Vagina (tissue), 2 donors: ENCODE data around the gene CHD5. TPM values are rescaled to one million over a fixed set of nuclear protein-coding genes. Genes with fewer than 3 reads are reported as not detected.

Experiments used
- DNase-seq, 2 donors: peaks; one replicate each; pipeline ENCODE4 v3.0.0-alpha.2; 2017; ENCODE audit errors: extremely low spot score in 2 of 2
- H3K27ac ChIP-seq: fragments of 200-600 bp; sonication (generic); one replicate; pipeline ENCODE4 v1.5.1; 2019
- H3K27me3 ChIP-seq: fragments of 200-600 bp; sonication (generic); one replicate; pipeline ENCODE4 v1.5.1; 2019
- H3K36me3 ChIP-seq, 2 donors: fragments of 200-600 bp; sonication (generic); one replicate each; pipeline ENCODE4 v1.5.1; 2017 to 2019
- H3K4me1 ChIP-seq: fragments of 200-600 bp; sonication (generic); one replicate; pipeline ENCODE4 v1.5.1; 2019
- H3K4me3 ChIP-seq, 2 donors: fragments of 200-600 bp; sonication (generic); 1 replicate in 1 of 2; 2 replicates in 1 of 2; pipeline ENCODE4 v1.5.1; 2016 to 2019
- H3K9me3 ChIP-seq: fragments of 200-600 bp; sonication (generic); one replicate; pipeline ENCODE4 v1.5.1; 2019
- CTCF ChIP-seq, 3 experiments: fragments of 450-650 bp in 2 of 3; fragments of 200-600 bp in 1 of 3; sonication (generic) in 1 of 3; IDR thresholded peaks; one replicate each; pipeline ENCODE4 v1.5.1; 2017 to 2019; ENCODE audit warnings: antibody characterized with exemption in 3 of 3, mild to moderate bottlenecking in 2 of 3, moderate library complexity in 2 of 3
- POLR2A ChIP-seq, 2 donors: fragments of 450-650 bp; IDR thresholded peaks; one replicate each; pipeline ENCODE4 v1.6.1; 2017; ENCODE audit warnings: antibody characterized with exemption in 2 of 2, mild to moderate bottlenecking in 2 of 2, moderate library complexity in 2 of 2
- POLR2AphosphoS5 ChIP-seq, 2 donors: sonication (generic); formaldehyde crosslinking; IDR thresholded peaks; one replicate each; pipeline ENCODE4 v1.9.0; 2017; ENCODE audit warnings: antibody characterized with exemption in 2 of 2, mild to moderate bottlenecking in 2 of 2, low read depth in 1 of 2; ENCODE audit not compliant: insufficient read depth in 1 of 2
- intact Hi-C: fragments of 100-400 bp; cut with DNase I; formaldehyde crosslinking; loops from one replicate; pipeline ENCODE4 v1.15.1; 2023
- total RNA-seq: library from RNA; depleted of rRNA; stranded (reverse); fragments of >200 nt; gene quantifications from one replicate; pipeline ENCODE4 v1.2.3, GENCODE V29; 2016

CHD5 gene
- total RNA-seq, 1 donor from 2014 or later, result 2.0 TPM

DNA sequence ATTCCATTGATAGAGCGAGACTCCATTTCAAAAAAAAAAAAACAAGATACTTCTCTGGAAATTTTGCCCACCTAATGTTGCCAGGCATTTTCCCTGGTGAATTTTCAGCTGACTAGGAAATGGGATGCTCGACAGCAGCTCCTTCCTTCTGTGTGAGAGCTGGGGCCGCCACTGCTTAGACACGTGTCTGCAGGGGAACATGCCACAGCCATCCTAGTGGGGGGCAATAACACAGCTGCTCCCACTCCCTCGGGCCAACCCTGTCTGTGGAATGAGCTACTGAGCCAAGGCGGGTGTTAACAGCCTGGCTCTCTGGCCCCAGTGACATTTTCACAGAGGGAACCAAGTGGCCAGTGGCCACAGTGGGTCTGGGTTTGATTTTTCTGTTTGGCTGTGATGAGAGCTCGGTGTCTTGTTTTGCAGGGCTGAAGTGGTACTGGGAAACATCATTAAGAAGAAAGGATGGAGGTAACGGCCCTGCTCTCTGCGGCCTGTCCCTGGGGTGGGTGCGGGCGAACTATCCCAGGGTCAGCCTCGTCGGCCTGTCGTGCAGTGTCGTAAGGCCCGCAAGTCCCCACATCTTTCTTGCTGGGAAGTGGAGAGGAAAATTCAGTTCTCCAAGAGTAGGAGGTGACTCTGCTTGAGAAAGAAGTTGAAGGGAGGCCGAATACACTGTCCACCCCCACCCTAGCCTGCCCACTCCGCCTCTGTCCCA, 95.2 kb downstream of the CHD5 start:
- no peaks in the 10 kb centered on the region for H3K36me3 ChIP-seq
- DNase-seq, result no peak
- no peaks in the 10 kb centered on the region for H3K27me3 ChIP-seq
- no peak for TF ChIP-seq POLR2AphosphoS5 (IDR thresholded peaks at IDR 0.05; ENCODE audit: insufficient read depth in 1 of 2, low read depth in 1 of 2)
- no peak for TF ChIP-seq POLR2A (IDR thresholded peaks at IDR 0.05)
- no peak for TF ChIP-seq CTCF (IDR thresholded peaks at IDR 0.05)
- H3K4me1 ChIP-seq, result peaks cover 31% of the 10 kb centered on the region
- H3K27ac ChIP-seq, result no peak overlapping the region
- H3K4me3 ChIP-seq, result no peak overlapping the region
- H3K9me3 ChIP-seq, result no peaks in the 10 kb centered on the region
- intact Hi-C loops, result no loop called here

DNA sequence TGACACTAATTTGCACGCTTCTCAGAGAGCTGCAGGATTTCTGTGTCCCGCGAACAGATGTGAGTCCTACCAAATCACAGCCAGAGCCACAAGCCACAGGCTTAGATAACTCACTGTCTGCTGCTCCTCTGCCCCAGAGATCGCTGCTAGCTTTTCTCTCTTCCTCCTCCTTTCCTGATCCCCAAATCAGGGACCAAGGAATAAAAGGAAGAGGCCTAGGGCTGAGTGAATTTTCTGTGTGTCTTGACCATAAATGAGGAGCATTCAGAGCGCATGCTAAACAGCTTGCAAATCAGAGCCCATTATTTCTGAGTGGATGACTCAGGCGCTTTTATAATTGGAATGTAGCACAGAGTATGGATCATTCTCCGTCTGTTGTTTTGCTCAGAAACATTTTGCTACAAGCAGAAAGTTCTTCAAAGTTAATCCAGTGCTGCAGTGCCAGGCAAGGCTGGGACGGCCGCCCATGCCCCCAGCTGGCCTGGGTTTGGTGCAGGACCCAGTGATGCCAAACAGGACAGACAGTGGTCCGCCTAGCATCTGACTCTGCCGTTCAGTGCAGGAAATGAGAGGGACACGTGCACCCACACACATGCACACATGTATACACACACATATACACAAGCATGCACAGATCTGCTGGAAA, 96.2 kb downstream of the CHD5 start:
- no peak for DNase-seq
- Histone ChIP-seq H3K4me3 (no peak overlapping the region), H3K9me3 (no peaks in the 10 kb centered on the region), H3K27ac (peak overlapping the region; percentile 79), H3K27me3 (no peaks in the 10 kb centered on the region), H3K4me1 (peaks cover 31% of the 10 kb centered on the region), H3K36me3 (no peaks in the 10 kb centered on the region)
- TF ChIP-seq POLR2A (IDR thresholded peaks at IDR 0.05), result no peak
- no peak for TF ChIP-seq POLR2AphosphoS5 (IDR thresholded peaks at IDR 0.05; ENCODE audit: insufficient read depth in 1 of 2, low read depth in 1 of 2)
- no peak for TF ChIP-seq CTCF (IDR thresholded peaks at IDR 0.05)
- intact Hi-C loops, result no loop called here

DNA sequence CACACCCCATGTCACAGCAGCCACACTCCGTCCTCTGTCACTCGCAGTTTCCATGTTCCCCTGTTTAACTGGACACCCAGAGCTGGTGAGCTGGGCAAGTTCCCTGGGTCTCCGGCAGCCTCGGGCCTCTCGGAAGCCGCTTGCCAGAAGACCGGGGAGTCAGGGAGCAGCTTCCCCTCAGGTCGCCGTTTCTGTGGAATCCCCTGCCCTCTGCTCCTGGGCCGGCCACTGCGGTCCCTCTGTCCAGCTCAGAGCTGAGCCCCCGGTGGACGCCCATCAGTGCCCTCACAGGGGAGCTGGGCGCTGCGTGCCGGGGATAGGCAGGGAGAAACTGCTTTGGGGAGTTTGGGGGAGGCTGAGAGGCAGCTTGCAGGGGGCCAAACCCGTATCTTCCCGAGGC, 96.7 kb downstream of the CHD5 start:
- no peak for TF ChIP-seq POLR2AphosphoS5 (IDR thresholded peaks at IDR 0.05; ENCODE audit: insufficient read depth in 1 of 2, low read depth in 1 of 2)
- TF ChIP-seq CTCF (IDR thresholded peaks at IDR 0.05), result no peak
- no peak for TF ChIP-seq POLR2A (IDR thresholded peaks at IDR 0.05)
- Histone ChIP-seq H3K9me3 (no peaks in the 10 kb centered on the region), H3K4me3 (no peak overlapping the region), H3K36me3 (no peaks in the 10 kb centered on the region), H3K27ac (peak overlapping the region; percentile 79), H3K27me3 (no peaks in the 10 kb centered on the region), H3K4me1 (peaks cover 31% of the 10 kb centered on the region)
- no peak for DNase-seq
- intact Hi-C loops, result no loop called here

DNA sequence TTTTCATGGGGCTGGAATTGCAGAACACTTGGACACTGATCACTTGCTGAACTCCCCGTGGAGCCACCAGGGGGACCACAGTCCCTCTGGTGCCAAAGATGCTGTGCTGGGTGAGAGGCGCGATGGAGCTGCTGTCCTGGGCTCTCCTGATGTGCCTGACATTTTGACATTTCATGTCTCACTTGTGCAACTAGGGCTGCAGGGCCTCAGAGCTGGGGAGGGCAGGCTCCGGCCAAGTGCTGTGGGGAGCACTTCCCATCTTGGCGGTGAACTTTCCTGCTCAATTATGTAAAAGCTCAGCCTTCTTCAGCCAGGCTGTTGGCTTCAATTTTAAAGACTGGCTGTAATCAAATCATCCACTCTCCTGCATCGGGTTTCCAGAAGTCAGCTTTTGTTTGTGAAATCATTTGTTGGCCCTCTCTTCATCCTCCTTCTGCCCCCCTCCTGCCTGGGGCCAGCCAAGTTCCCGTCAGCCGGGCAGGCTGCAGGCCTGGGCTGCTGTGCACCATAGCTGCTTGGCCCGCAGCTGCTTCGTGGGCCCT, 97.6 kb downstream of the CHD5 start:
- DNase-seq, result peak in 1 of 2 donors; percentile 91
- peak overlapping the region; percentile 79 for H3K27ac ChIP-seq
- H3K36me3 ChIP-seq, result no peaks in the 10 kb centered on the region

More for the DNA sequence above, 97.6 kb downstream of the CHD5 start:
- TF ChIP-seq POLR2A (IDR thresholded peaks at IDR 0.05), result no peak
- TF ChIP-seq CTCF (IDR thresholded peaks at IDR 0.05), result peak in 1 of 3 experiments; percentile 24
- peak; percentile 17 to 77 for TF ChIP-seq POLR2AphosphoS5 (IDR thresholded peaks at IDR 0.05; ENCODE audit: insufficient read depth in 1 of 2, low read depth in 1 of 2)
- Histone ChIP-seq H3K4me3 (no peak overlapping the region), H3K27me3 (no peaks in the 10 kb centered on the region), H3K4me1 (peaks cover 31% of the 10 kb centered on the region), H3K9me3 (no peaks in the 10 kb centered on the region)
- intact Hi-C loops, result no loop called here
